KMS-11 (cell line): ENCODE results near the gene CSF2.

Source experiments
- H2AFZ ChIP-seq: fragments of 200-600 bp; sonication (generic); 2 replicates; pipeline ENCODE4 v1.6.1; 2016; ENCODE audit warnings: antibody characterized with exemption, mixed run types, low read depth
- H3K27ac ChIP-seq: fragments of 200-600 bp; sonication (generic); 2 replicates; pipeline ENCODE4 v1.6.1; 2016; ENCODE audit warnings: mild to moderate bottlenecking, mixed run types
- H3K27me3 ChIP-seq: fragments of 200-600 bp; sonication (generic); 2 replicates; pipeline ENCODE4 v1.6.1; 2017; ENCODE audit warnings: mild to moderate bottlenecking, low read depth, mixed run types, moderate library complexity; ENCODE audit not compliant: insufficient read depth
- H3K36me3 ChIP-seq: fragments of 200-600 bp; sonication (generic); 2 replicates; pipeline ENCODE4 v1.6.1; 2017; ENCODE audit warnings: mild to moderate bottlenecking, mixed run types; ENCODE audit not compliant: insufficient read depth
- H3K4me1 ChIP-seq: fragments of 200-600 bp; sonication (generic); 2 replicates; pipeline ENCODE4 v1.6.1; 2016; ENCODE audit warnings: mild to moderate bottlenecking, low read depth, mixed run types; ENCODE audit not compliant: poor library complexity, severe bottlenecking
- H3K4me2 ChIP-seq: fragments of 200-600 bp; sonication (generic); 2 replicates; pipeline ENCODE4 v1.7.0; 2016; ENCODE audit warnings: mild to moderate bottlenecking, mixed run types
- H3K4me3 ChIP-seq: fragments of 200-600 bp; sonication (generic); IDR thresholded peaks from 2 replicates; pipeline ENCODE4 v1.6.1; 2017; ENCODE audit warnings: low read depth, low read length, mixed read lengths; ENCODE audit not compliant: insufficient read depth
- H3K79me2 ChIP-seq: fragments of 200-600 bp; sonication (generic); 2 replicates; pipeline ENCODE4 v1.6.1; 2016; ENCODE audit warnings: low read depth, mixed run types; ENCODE audit not compliant: insufficient read depth
- H3K9ac ChIP-seq: fragments of 200-600 bp; sonication (generic); 2 replicates; pipeline ENCODE4 v1.6.1; 2016; ENCODE audit warnings: mild to moderate bottlenecking, mixed run types
- H4K20me1 ChIP-seq: fragments of 200-600 bp; sonication (generic); 2 replicates; pipeline ENCODE4 v1.6.1; 2016; ENCODE audit warnings: mild to moderate bottlenecking, mixed run types; ENCODE audit not compliant: insufficient read depth
- CTCF ChIP-seq: fragments of 200-600 bp; sonication (generic); conservative IDR thresholded peaks from 2 replicates; pipeline ENCODE4 v1.6.1; 2017; ENCODE audit warnings: low read depth, mild to moderate bottlenecking, antibody characterized with exemption, low read length, moderate library complexity, mixed read lengths

The CSF2 gene

GRCh38 chr5:132026516-132027008, 47.0 kb upstream of the CSF2 start:
- Histone ChIP-seq H4K20me1 (no peaks in the 10 kb centered on the region), H3K79me2 (no peaks in the 10 kb centered on the region), H2AFZ (no peak overlapping the region), H3K4me1 (peaks cover 3% of the 10 kb centered on the region), H3K36me3 (no peaks in the 10 kb centered on the region), H3K27me3 (peaks cover 23% of the 10 kb centered on the region), H3K9ac (no peak overlapping the region), H3K4me2 (no peak overlapping the region), H3K27ac (no peak overlapping the region), H3K4me3 (no peak overlapping the region)
- TF ChIP-seq CTCF: no peak

- no peak for TF ChIP-seq CTCF
- H3K79me2 ChIP-seq: no peaks in the 10 kb centered on the region
- H3K27ac ChIP-seq: no peak overlapping the region
- H3K4me3 ChIP-seq: no peak overlapping the region
- no peaks in the 10 kb centered on the region for H4K20me1 ChIP-seq
- H3K4me1 ChIP-seq: no peaks in the 10 kb centered on the region
- H2AFZ ChIP-seq: no peak overlapping the region
- no peak overlapping the region for H3K4me2 ChIP-seq
- no peaks in the 10 kb centered on the region for H3K36me3 ChIP-seq
- no peak overlapping the region for H3K9ac ChIP-seq
- peaks cover 18% of the 10 kb centered on the region for H3K27me3 ChIP-seq
Measured at GRCh38 chr5:132027027-132027426, 46.6 kb upstream of the CSF2 start.

GRCh38 chr5:132029609-132030330, 43.8 kb upstream of the CSF2 start:
- H2AFZ ChIP-seq: no peak overlapping the region
- no peak overlapping the region for H3K9ac ChIP-seq
- H3K27me3 ChIP-seq: peaks cover 5% of the 10 kb centered on the region; the same call in 1 of the 2 replicates
- H3K79me2 ChIP-seq: no peaks in the 10 kb centered on the region
- H3K27ac ChIP-seq: no peak overlapping the region
- no peaks in the 10 kb centered on the region for H3K36me3 ChIP-seq
- no peak for TF ChIP-seq CTCF
- no peak overlapping the region for H3K4me3 ChIP-seq
- H3K4me1 ChIP-seq: no peaks in the 10 kb centered on the region
- H3K4me2 ChIP-seq: no peak overlapping the region
- H4K20me1 ChIP-seq: no peaks in the 10 kb centered on the region

DNA sequence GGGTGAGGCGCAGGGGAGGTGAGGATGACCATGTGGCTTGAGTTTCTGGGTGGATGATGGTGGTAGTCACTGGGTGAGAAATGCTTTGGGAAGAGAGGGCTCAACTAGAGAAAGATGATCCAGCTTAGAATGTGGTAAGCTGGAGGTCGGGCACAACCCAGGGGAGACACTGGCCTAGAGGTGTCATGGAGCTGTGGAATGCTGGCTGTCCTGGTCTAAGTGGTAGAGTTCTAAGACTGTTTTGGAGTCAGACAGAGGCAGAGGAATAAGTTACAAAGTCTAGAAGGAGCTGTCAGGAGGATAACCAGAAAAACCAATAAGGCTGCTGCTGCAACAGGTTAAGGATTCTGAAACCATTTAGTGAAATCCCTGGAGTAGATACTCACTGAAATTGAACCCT, 43.0 kb upstream of the CSF2 start:
- no peak overlapping the region for H3K4me3 ChIP-seq
- TF ChIP-seq CTCF: no peak
- H3K79me2 ChIP-seq: no peaks in the 10 kb centered on the region
- no peak overlapping the region for H2AFZ ChIP-seq
- H3K27ac ChIP-seq: no peak overlapping the region
- no peaks in the 10 kb centered on the region for H4K20me1 ChIP-seq
- no peak overlapping the region for H3K9ac ChIP-seq
- no peaks in the 10 kb centered on the region for H3K4me1 ChIP-seq
- H3K36me3 ChIP-seq: no peaks in the 10 kb centered on the region
- H3K27me3 ChIP-seq: no peaks in the 10 kb centered on the region
- no peak overlapping the region for H3K4me2 ChIP-seq
